HL-60 (cell line): ENCODE results near the gene ACACA.

Source experiments
- DNase-seq, 2 experiments: peaks; one replicate each; pipeline ENCODE4 v3.0.0-alpha.2; 2010 to 2020; ENCODE audit warnings: low read depth in 1 of 2, low spot score in 1 of 2
- H3K27ac ChIP-seq: fragments of 250-450 bp; sonication (Bioruptor Pico); replicated peaks from 2 replicates; pipeline ENCODE4 v1.5.1; 2020; ENCODE audit warnings: mild to moderate bottlenecking, moderate library complexity
- H3K27me3 ChIP-seq: fragments of 250-450 bp; sonication (Bioruptor Pico); 2 replicates; pipeline ENCODE4 v1.5.1; 2021; ENCODE audit warnings: mild to moderate bottlenecking, moderate library complexity; ENCODE audit not compliant: insufficient read depth, poor library complexity, severe bottlenecking
- H3K4me3 ChIP-seq: replicated peaks from 2 replicates; pipeline ENCODE4 v1.5.1; 2011; ENCODE audit warnings: mild to moderate bottlenecking, control low read depth, low read length; ENCODE audit not compliant: insufficient read depth
- CTCF ChIP-seq: IDR thresholded peaks from one replicate; pipeline ENCODE4 v1.5.1; 2011; ENCODE audit warnings: low read length, control low read depth, inconsistent platforms; ENCODE audit not compliant: insufficient read depth
- GABPA ChIP-seq: IDR thresholded peaks from 2 replicates; pipeline ENCODE4 v1.6.1; 2012; ENCODE audit warnings: low read depth
- POLR2AphosphoS5 ChIP-seq: IDR thresholded peaks from 2 replicates; pipeline ENCODE4 v1.6.1; 2012; ENCODE audit warnings: low read depth
- SPI1 ChIP-seq: IDR thresholded peaks from 2 replicates; pipeline ENCODE4 v1.6.1; 2012; ENCODE audit warnings: low read depth, mild to moderate bottlenecking, borderline replicate concordance
- TF ChIP-seq, protein P1 (sequence below): IDR thresholded peaks from 2 replicates; pipeline ENCODE4 v1.6.1; 2012; ENCODE audit warnings: low read depth; ENCODE audit not compliant: insufficient replicate concordance

Gene ACACA

DNA sequence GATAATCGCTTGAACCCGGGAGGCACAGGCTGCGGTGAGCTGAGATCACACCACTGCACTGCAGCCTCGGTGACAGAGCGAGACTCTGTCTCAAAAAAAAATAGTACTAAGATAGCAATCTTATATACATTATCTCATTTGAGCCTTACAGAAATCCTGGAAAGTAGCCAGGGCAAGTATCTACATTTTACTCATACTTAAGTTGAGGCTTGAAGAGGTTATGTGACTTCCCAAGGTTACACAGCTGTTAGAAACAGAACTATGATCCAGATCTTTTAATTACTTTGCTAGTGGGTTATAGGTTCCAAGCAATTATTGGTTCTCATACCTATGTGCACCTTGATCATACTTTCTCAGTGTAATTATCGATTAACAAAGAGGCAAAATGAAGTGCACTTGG is 15.5 kb downstream of the ACACA start:
- Histone ChIP-seq H3K4me3 (no peak overlapping the region), H3K27ac (no peak overlapping the region), H3K27me3 (no peaks in the 10 kb centered on the region)
- no peak for DNase-seq
- no peak for TF ChIP-seq POLR2AphosphoS5
- TF ChIP-seq, protein P1, sequence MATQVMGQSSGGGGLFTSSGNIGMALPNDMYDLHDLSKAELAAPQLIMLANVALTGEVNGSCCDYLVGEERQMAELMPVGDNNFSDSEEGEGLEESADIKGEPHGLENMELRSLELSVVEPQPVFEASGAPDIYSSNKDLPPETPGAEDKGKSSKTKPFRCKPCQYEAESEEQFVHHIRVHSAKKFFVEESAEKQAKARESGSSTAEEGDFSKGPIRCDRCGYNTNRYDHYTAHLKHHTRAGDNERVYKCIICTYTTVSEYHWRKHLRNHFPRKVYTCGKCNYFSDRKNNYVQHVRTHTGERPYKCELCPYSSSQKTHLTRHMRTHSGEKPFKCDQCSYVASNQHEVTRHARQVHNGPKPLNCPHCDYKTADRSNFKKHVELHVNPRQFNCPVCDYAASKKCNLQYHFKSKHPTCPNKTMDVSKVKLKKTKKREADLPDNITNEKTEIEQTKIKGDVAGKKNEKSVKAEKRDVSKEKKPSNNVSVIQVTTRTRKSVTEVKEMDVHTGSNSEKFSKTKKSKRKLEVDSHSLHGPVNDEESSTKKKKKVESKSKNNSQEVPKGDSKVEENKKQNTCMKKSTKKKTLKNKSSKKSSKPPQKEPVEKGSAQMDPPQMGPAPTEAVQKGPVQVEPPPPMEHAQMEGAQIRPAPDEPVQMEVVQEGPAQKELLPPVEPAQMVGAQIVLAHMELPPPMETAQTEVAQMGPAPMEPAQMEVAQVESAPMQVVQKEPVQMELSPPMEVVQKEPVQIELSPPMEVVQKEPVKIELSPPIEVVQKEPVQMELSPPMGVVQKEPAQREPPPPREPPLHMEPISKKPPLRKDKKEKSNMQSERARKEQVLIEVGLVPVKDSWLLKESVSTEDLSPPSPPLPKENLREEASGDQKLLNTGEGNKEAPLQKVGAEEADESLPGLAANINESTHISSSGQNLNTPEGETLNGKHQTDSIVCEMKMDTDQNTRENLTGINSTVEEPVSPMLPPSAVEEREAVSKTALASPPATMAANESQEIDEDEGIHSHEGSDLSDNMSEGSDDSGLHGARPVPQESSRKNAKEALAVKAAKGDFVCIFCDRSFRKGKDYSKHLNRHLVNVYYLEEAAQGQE = no peak
- TF ChIP-seq CTCF = no peak
- no peak for TF ChIP-seq SPI1
- TF ChIP-seq GABPA = no peak

GRCh38 chr17:37389160-37389559 is 17.5 kb downstream of the ACACA start:
- Histone ChIP-seq H3K27ac (no peak overlapping the region), H3K27me3 (no peaks in the 10 kb centered on the region), H3K4me3 (no peak overlapping the region)
- DNase-seq = no peak
- TF ChIP-seq GABPA (no peak), SPI1 (no peak), CTCF (no peak), POLR2AphosphoS5 (no peak)
- TF ChIP-seq, protein P1 = no peak

DNA sequence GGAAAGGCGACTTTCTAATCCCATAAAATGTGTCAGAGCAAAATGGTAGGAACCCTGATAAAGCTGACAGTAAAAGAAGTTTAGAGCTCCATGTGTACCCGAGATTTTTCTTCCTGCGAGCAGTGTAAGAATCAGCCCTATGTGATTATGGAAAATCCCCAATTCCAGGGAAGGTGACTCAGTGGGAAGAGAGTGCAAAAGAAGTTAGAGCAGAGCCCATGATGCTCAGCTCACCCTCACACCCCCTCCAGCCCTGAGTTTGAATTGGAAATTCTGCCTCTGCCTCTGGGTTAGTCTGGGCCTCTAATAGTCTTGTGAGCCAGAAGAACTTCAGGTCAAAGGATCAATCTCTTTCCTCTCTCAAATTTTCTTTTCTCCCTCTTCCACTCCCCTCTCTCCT is 18.4 kb downstream of the ACACA start:
- no peak overlapping the region for H3K27ac ChIP-seq
- no peak for TF ChIP-seq POLR2AphosphoS5
- TF ChIP-seq, protein P1 = no peak
- TF ChIP-seq CTCF = no peak
- TF ChIP-seq GABPA = no peak
- TF ChIP-seq SPI1 = no peak

More for the DNA sequence above, 18.4 kb downstream of the ACACA start:
- H3K27me3 ChIP-seq = no peaks in the 10 kb centered on the region
- no peak for DNase-seq
- no peak overlapping the region for H3K4me3 ChIP-seq
